ENCODE measurements around the gene TRAPPC2L.

TRAPPC2L gene

DNA sequence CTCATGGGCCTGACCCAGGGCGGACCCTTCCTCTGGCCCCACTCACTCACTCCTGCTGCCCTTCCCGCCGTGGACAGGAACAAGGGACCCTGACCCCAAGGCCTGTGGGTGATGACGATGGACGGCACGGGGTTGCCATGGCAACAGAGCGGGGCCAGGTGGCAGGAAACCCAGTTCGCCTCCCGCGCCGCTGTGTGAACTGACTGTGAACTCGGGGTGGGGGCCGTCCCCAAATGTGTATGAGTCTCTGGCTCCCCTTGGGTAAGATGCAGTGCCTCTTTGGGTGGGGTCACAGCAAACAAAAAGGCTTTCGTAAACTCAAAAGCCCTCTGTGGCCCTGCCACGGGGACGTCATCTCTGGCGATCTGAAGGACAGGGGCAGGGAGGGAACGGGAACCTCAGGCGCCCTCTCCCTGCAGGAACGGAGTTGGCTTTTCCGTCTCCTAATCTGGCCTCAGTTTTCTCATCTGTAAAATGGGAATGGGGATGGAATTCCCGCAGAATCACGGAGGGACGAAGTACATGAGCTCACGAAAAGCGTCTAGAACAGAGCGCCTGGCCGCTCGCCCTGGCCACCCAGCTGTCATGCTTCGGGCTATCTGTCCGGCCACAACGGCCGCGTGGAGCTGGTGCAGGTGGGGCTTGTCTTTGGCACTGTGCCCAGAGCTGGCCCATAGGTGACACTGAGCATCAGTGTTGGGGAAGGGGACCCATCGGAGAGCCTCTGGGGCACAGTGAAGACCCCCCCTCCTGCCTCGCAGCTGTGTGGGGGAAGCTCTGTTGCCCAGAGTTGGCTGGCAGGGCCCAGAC, 54.4 kb downstream of the TRAPPC2L start:
- no peak for DNase-seq

DNA sequence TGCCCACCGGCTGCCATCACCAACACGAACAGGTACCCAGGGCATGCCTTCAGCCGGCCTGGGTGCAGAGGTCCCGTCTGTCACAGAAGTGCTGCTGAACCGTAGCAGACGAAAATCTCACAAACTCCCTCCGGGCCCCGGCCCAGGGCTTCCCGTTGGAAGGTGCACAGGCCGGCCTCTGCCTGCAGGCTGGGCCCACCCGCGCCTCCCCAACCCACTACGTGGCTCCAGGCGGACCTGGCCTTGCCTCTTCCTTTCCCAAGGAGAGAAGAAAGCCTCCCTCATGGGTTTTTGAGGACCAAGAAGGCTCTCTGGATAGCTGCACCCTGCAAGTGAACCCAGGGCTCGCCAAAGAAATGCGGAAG, 55.0 kb downstream of the TRAPPC2L start:
- DNase-seq = no peak
